Osteocyte (in vitro differentiated cells): Measurements from ENCODE around the gene UNC119B. TPM values are rescaled to one million over a fixed set of nuclear protein-coding genes. Genes with fewer than 3 reads are reported as not detected.
A peak's percentile ranks its signal among the peaks of the same experiment; 100 is the strongest.

ENCODE experiments used
- DNase-seq: peaks from one replicate; pipeline ENCODE4 v3.0.0; 2021; ENCODE audit warnings: mixed read lengths; ENCODE audit not compliant: unreplicated experiment; ENCODE audit errors: extremely low spot score
- H3K27ac Mint-ChIP-seq: one replicate; pipeline ENCODE4 v1.8.0; 2021; ENCODE audit warnings: mild to moderate bottlenecking, mixed read lengths; ENCODE audit not compliant: unreplicated experiment
- H3K27me3 Mint-ChIP-seq: one replicate; pipeline ENCODE4 v1.8.0; 2021; ENCODE audit warnings: mixed read lengths; ENCODE audit not compliant: unreplicated experiment
- H3K36me3 Mint-ChIP-seq: one replicate; pipeline ENCODE4 v1.8.0; 2021; ENCODE audit warnings: mixed read lengths; ENCODE audit not compliant: unreplicated experiment
- H3K4me1 Mint-ChIP-seq: one replicate; pipeline ENCODE4 v1.8.0; 2021; ENCODE audit warnings: mixed read lengths; ENCODE audit not compliant: unreplicated experiment
- H3K4me3 Mint-ChIP-seq: one replicate; pipeline ENCODE4 v1.8.0; 2021; ENCODE audit warnings: mild to moderate bottlenecking, moderate library complexity, mixed read lengths; ENCODE audit not compliant: unreplicated experiment
- H3K9me3 Mint-ChIP-seq: one replicate; pipeline ENCODE4 v1.8.0; 2021; ENCODE audit warnings: mixed read lengths; ENCODE audit not compliant: unreplicated experiment
- total RNA-seq: library from RNA; stranded (reverse); gene quantifications from 2 replicates; pipeline ENCODE4 v1.2.1, GENCODE V29; 2021
- TF ChIP-seq, protein P1 (sequence below): fragments of 200-600 bp; sonication (generic); IDR thresholded peaks from 2 replicates; pipeline ENCODE4 v1.5.0; 2021; ENCODE audit warnings: antibody characterized with exemption, mild to moderate bottlenecking, moderate library complexity

The UNC119B gene
- total RNA-seq, 1 donor from 2014 or later = 27.9 TPM

GRCh38 chr12:120736404-120737331, 26.4 kb downstream of the UNC119B start:
- H3K4me3 Mint-ChIP-seq = no peak overlapping the region
- no peaks in the 10 kb centered on the region for H3K9me3 Mint-ChIP-seq
- no peak overlapping the region for H3K27ac Mint-ChIP-seq
- TF ChIP-seq, protein P1, sequence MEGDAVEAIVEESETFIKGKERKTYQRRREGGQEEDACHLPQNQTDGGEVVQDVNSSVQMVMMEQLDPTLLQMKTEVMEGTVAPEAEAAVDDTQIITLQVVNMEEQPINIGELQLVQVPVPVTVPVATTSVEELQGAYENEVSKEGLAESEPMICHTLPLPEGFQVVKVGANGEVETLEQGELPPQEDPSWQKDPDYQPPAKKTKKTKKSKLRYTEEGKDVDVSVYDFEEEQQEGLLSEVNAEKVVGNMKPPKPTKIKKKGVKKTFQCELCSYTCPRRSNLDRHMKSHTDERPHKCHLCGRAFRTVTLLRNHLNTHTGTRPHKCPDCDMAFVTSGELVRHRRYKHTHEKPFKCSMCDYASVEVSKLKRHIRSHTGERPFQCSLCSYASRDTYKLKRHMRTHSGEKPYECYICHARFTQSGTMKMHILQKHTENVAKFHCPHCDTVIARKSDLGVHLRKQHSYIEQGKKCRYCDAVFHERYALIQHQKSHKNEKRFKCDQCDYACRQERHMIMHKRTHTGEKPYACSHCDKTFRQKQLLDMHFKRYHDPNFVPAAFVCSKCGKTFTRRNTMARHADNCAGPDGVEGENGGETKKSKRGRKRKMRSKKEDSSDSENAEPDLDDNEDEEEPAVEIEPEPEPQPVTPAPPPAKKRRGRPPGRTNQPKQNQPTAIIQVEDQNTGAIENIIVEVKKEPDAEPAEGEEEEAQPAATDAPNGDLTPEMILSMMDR = no peak
- H3K36me3 Mint-ChIP-seq = no peaks in the 10 kb centered on the region
- H3K4me1 Mint-ChIP-seq = no peaks in the 10 kb centered on the region
- DNase-seq = no peak
- H3K27me3 Mint-ChIP-seq = no peaks in the 10 kb centered on the region

DNA sequence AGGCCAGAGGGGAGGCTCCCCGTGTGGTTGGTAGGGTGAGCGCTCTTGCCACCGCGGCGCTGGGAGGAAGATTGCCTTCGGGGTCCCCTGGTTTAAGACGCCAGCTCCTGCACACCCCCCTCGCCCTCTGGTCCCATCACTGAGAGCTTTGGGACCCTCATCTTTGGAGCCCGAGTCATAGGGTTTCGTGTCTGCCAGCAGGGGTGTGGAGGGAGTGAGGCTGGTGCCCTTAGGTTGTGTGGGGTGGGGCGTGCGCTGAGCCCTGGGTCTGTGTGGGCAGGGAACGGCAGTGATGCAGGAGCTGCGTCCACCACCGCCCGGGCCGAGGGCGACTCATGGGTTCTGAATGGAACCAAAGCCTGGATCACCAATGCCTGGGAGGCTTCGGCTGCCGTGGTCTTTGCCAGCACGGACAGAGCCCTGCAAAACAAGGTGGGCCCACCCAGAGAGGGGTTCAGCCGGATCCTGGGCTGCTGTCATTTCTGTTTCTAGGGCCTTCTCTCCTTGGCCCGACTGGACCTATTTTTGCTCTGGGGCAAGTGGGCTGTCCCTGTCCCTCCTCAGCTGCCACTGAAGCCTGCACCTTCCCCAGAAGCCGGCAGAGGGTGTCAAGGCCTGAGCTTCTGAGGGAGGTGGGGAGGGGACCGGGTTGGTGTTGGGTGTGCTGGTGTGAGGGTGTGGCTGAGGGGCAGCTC, 27.4 kb downstream of the UNC119B start:
- TF ChIP-seq, protein P1 = peak; percentile 43
- H3K4me3 Mint-ChIP-seq = no peak overlapping the region
- no peaks in the 10 kb centered on the region for H3K36me3 Mint-ChIP-seq
- no peak for DNase-seq
- H3K27ac Mint-ChIP-seq = no peak overlapping the region
- H3K27me3 Mint-ChIP-seq = no peaks in the 10 kb centered on the region
- H3K4me1 Mint-ChIP-seq = no peaks in the 10 kb centered on the region
- H3K9me3 Mint-ChIP-seq = no peaks in the 10 kb centered on the region

GRCh38 chr12:120738252-120739030, 28.2 kb downstream of the UNC119B start:
- H3K36me3 Mint-ChIP-seq = no peaks in the 10 kb centered on the region
- H3K9me3 Mint-ChIP-seq = no peaks in the 10 kb centered on the region
- no peaks in the 10 kb centered on the region for H3K4me1 Mint-ChIP-seq
- H3K27me3 Mint-ChIP-seq = no peaks in the 10 kb centered on the region
- no peak overlapping the region for H3K27ac Mint-ChIP-seq
- no peak for DNase-seq
- TF ChIP-seq, protein P1 = no peak
- H3K4me3 Mint-ChIP-seq = no peak overlapping the region

- H3K27ac Mint-ChIP-seq = no peak overlapping the region
- H3K4me1 Mint-ChIP-seq = no peaks in the 10 kb centered on the region
- H3K9me3 Mint-ChIP-seq = no peaks in the 10 kb centered on the region
- TF ChIP-seq, protein P1 = no peak
- H3K36me3 Mint-ChIP-seq = no peaks in the 10 kb centered on the region
- H3K4me3 Mint-ChIP-seq = no peak overlapping the region
- H3K27me3 Mint-ChIP-seq = no peaks in the 10 kb centered on the region
- DNase-seq = no peak
Measured at GRCh38 chr12:120739031-120739762, 28.9 kb downstream of the UNC119B start.
